ENCODE data around the gene KAZN.

DNA sequence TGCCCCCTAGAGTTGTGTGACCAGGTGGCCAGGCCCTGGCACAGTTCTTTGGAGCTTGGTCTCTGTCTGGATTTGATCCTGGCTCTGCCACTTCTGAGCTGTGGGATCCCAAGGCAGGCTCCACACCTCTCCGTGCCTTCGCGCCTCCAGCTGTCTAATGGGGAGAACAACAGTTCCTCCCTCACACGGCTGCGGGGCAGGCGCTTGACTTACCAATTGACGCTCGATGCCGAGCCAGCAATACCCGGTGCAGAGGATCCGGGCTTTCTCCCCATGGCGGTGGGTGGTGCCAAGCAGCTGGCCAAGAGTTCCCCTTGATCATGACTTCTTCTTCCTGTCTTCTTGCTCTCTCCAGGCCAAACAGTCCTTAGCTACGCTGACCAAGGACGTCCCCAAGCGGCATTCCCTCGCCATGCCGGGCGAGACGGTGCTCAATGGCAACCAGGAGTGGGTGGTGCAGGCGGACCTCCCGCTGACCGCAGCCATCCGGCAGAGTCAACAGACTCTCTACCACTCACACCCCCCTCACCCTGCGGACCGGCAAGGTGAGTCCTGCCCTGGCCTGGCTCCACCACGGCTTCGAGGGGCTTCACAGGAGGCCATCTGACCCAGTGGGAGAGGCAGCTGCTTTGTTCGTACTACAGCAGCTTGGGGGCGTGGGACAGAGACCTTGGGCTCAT, 457.4 kb downstream of the KAZN start:
- TF ChIP-seq, protein P1, sequence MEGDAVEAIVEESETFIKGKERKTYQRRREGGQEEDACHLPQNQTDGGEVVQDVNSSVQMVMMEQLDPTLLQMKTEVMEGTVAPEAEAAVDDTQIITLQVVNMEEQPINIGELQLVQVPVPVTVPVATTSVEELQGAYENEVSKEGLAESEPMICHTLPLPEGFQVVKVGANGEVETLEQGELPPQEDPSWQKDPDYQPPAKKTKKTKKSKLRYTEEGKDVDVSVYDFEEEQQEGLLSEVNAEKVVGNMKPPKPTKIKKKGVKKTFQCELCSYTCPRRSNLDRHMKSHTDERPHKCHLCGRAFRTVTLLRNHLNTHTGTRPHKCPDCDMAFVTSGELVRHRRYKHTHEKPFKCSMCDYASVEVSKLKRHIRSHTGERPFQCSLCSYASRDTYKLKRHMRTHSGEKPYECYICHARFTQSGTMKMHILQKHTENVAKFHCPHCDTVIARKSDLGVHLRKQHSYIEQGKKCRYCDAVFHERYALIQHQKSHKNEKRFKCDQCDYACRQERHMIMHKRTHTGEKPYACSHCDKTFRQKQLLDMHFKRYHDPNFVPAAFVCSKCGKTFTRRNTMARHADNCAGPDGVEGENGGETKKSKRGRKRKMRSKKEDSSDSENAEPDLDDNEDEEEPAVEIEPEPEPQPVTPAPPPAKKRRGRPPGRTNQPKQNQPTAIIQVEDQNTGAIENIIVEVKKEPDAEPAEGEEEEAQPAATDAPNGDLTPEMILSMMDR (conservative IDR thresholded peaks at IDR 0.05 in 1 of 2, IDR thresholded peaks at IDR 0.05 in 1 of 2; ENCODE audit: low read depth in 1 of 2, low read length in 2 of 2), result no peak
- no peak for TF ChIP-seq EZH2 (IDR thresholded peaks at IDR 0.05; ENCODE audit: low read length, missing control alignments)

Measured in fibroblast of lung (primary cell).